ENCODE data around the gene ADAMTS18. TPM values are rescaled to one million over a fixed set of nuclear protein-coding genes. Genes with fewer than 3 reads are reported as not detected.

The ADAMTS18 gene
- polyA plus RNA-seq, 1 donor (not counting 4 experiments of a cell fraction or from before 2014, with no cell fraction given) = not detected

DNA sequence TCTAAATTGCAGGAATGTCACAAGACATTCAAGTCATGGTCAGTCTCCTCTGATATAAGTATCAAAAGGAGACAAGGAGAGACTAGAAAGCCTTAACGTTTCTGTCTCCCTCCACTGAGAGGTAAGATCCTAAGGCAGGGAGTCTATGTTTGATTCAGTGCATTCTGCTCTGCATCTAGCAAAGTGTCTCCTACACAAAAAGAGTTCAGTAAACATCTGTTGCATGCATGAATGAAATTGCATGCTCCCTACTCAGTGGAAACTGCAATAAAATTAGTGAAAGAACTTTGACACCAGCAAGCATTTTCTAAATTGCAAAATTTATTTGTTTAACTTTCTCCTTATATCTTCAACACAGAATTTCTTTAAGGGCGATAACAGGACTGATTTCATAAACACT lies 111.1 kb downstream of the ADAMTS18 start:
- Histone ChIP-seq H3K4me1 (ENCODE audit: control insufficient read depth, extremely low read depth, insufficient read depth, low read length) (no peaks in the 10 kb centered on the region), H2AFZ (ENCODE audit: control insufficient read depth, low read length) (no peak overlapping the region), H3K27ac (ENCODE audit: control insufficient read depth, insufficient read depth, low read length) (no peak overlapping the region), H3K9ac (ENCODE audit: control insufficient read depth, extremely low read depth, insufficient read depth, low read length) (no peak overlapping the region), H3K79me2 (ENCODE audit: control insufficient read depth, insufficient read depth, low read length) (no peaks in the 10 kb centered on the region), H3K27me3 (ENCODE audit: control insufficient read depth, extremely low read depth, insufficient read depth, low read length) (no peaks in the 10 kb centered on the region), H4K20me1 (ENCODE audit: control insufficient read depth, extremely low read depth, insufficient read depth, low read length) (no peaks in the 10 kb centered on the region), H3K4me3 (ENCODE audit: control insufficient read depth in 2 of 3, extremely low read depth in 1 of 3, insufficient read depth in 2 of 3, low read depth in 1 of 3, low read length in 3 of 3) (no peak overlapping the region), H3K9me1 (ENCODE audit: control insufficient read depth, extremely low read depth, insufficient read depth, low read length) (no peaks in the 10 kb centered on the region), H3K4me2 (ENCODE audit: control insufficient read depth, extremely low read depth, insufficient read depth, low read depth, low read length) (no peak overlapping the region), H3K9me3 (ENCODE audit: control insufficient read depth, low read depth, low read length) (no peaks in the 10 kb centered on the region), H3K36me3 (ENCODE audit: control insufficient read depth in 2 of 2, extremely low read depth in 1 of 2, insufficient read depth in 2 of 2, low read length in 2 of 2) (no peaks in the 10 kb centered on the region)
- no peak for FAIRE-seq
- TF ChIP-seq CTCF (optimal IDR thresholded peaks at IDR 0.05 in 1 of 3, IDR thresholded peaks at IDR 0.05 in 1 of 3, conservative IDR thresholded peaks at IDR 0.05 in 1 of 3; ENCODE audit: extremely low read depth in 1 of 3, insufficient read depth in 2 of 3, low read length in 3 of 3) (no peak), EZH2 (IDR thresholded peaks at IDR 0.05; ENCODE audit: low read length) (no peak)
- no peak for DNase-seq (ENCODE audit: low read depth, low spot score)
- dilution Hi-C loops (cut with MboI; ENCODE audit: extremely low pct_ligation_motif_present, low sequenced_read_pairs) = no loop called here

DNA sequence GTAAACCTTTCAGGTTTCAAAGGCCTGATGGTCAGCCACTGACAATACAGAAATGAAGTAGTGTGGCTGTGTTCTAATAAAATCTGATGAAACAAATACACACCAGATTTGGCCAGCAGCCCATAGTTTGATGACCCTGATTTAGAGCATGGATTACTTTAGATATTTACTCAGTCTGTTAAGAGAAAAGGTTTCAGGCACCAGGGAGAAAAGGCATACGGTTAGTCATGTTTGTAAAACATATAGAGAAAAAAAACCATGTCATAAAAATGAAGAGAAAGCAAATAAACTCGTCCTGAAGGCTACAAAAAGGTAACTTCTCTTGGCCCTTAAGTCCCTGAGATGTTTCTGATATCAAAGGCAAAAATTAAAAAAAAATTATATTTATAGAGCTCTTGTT lies 112.1 kb downstream of the ADAMTS18 start:
- H3K4me2 ChIP-seq (ENCODE audit: control insufficient read depth, extremely low read depth, insufficient read depth, low read depth, low read length) = no peak overlapping the region
- H3K9me3 ChIP-seq (ENCODE audit: control insufficient read depth, low read depth, low read length) = no peaks in the 10 kb centered on the region
- no peaks in the 10 kb centered on the region for H3K36me3 ChIP-seq (ENCODE audit: control insufficient read depth in 2 of 2, extremely low read depth in 1 of 2, insufficient read depth in 2 of 2, low read length in 2 of 2)
- no peak overlapping the region for H2AFZ ChIP-seq (ENCODE audit: control insufficient read depth, low read length)
- H3K9me1 ChIP-seq (ENCODE audit: control insufficient read depth, extremely low read depth, insufficient read depth, low read length) = no peaks in the 10 kb centered on the region
- no peak overlapping the region for H3K4me3 ChIP-seq (ENCODE audit: control insufficient read depth in 2 of 3, extremely low read depth in 1 of 3, insufficient read depth in 2 of 3, low read depth in 1 of 3, low read length in 3 of 3)
- H3K27me3 ChIP-seq (ENCODE audit: control insufficient read depth, extremely low read depth, insufficient read depth, low read length) = no peaks in the 10 kb centered on the region
- TF ChIP-seq EZH2 (IDR thresholded peaks at IDR 0.05; ENCODE audit: low read length) (no peak), CTCF (optimal IDR thresholded peaks at IDR 0.05 in 1 of 3, IDR thresholded peaks at IDR 0.05 in 1 of 3, conservative IDR thresholded peaks at IDR 0.05 in 1 of 3; ENCODE audit: extremely low read depth in 1 of 3, insufficient read depth in 2 of 3, low read length in 3 of 3) (no peak)
- no peak for FAIRE-seq
- no peaks in the 10 kb centered on the region for H3K4me1 ChIP-seq (ENCODE audit: control insufficient read depth, extremely low read depth, insufficient read depth, low read length)
- no peak overlapping the region for H3K9ac ChIP-seq (ENCODE audit: control insufficient read depth, extremely low read depth, insufficient read depth, low read length)
- dilution Hi-C loops (cut with MboI; ENCODE audit: extremely low pct_ligation_motif_present, low sequenced_read_pairs) = no loop called here
- no peaks in the 10 kb centered on the region for H3K79me2 ChIP-seq (ENCODE audit: control insufficient read depth, insufficient read depth, low read length)
- no peak overlapping the region for H3K27ac ChIP-seq (ENCODE audit: control insufficient read depth, insufficient read depth, low read length)
- DNase-seq (ENCODE audit: low read depth, low spot score) = no peak
- no peaks in the 10 kb centered on the region for H4K20me1 ChIP-seq (ENCODE audit: control insufficient read depth, extremely low read depth, insufficient read depth, low read length)
